OCI-LY3 (cell line): ENCODE data around the gene EPG5.

Experiments
- CTCF ChIP-seq: fragments of 200-600, 300-600 bp; sonication (generic); IDR thresholded peaks from 2 replicates; pipeline ENCODE4 v1.5.1; 2014; ENCODE audit warnings: antibody characterized with exemption, low read length, low read depth
- EZH2phosphoT487 ChIP-seq: fragments of 200-600 bp; shearing (Covaris generic); IDR thresholded peaks from 2 replicates; pipeline ENCODE4 v1.6.1; 2018; ENCODE audit warnings: antibody characterized with exemption, mixed run types, low read depth

- no peak for TF ChIP-seq CTCF
- no peak for TF ChIP-seq EZH2phosphoT487
These were observed 120.0 kb downstream of the EPG5 start for GRCh38 chr18:45847119-45847518.
